ENCODE measurements around the gene BSX. TPM values are rescaled to one million over a fixed set of nuclear protein-coding genes. Genes with fewer than 3 reads are reported as not detected.

Gene BSX
- total RNA-seq, 1 donor from 2014 or later, result not detected

DNA sequence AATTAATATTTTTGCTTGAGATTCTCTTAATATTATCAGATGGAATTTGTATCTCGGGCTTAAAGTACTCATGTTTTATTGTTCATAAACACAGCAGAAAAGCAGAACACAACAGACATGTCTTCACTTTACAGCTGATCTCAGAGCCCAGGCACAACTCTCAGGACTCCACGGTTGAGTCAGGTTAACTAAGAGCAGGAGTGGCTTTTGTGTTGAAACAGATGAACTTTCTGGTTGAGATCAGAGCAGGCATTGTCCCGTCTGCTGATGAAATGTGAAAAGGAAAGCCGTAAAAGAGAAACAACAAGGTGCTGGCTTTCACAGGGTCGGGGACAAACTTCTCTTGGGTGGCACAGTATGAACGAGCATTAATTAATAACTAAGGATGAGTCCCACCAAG is 50.1 kb downstream of the BSX start:
- Mint-ChIP-seq H3K4me3 (ENCODE audit: low read depth) (no peak overlapping the region), H3K9me3 (no peaks in the 10 kb centered on the region)
- DNase-seq (ENCODE audit: low spot score), result no peak

More for the DNA sequence above, 50.1 kb downstream of the BSX start:
- intact Hi-C loops (cut with micrococcal nuclease), result no loop called here
- Mint-ChIP-seq H3K36me3 (ENCODE audit: low read depth) (no peaks in the 10 kb centered on the region), H3K27ac (no peak overlapping the region), H3K27me3 (ENCODE audit: low read depth) (peaks cover 3% of the 10 kb centered on the region), H3K4me1 (ENCODE audit: low read depth) (no peaks in the 10 kb centered on the region)

Other genes starting within 250 kb of the BSX start
- gene CRTAM, start 143.3 kb downstream of the BSX start, total RNA-seq, result 10.5 and 11.0 TPM in 2 replicates
- 0.91 and 1.3 TPM in 2 replicates for gene JHY, start 99.1 kb downstream of the BSX start, total RNA-seq
- 3,975 and 4,013 TPM in 2 replicates for gene HSPA8, start 80.3 kb upstream of the BSX start, total RNA-seq
- gene CLMP, start 213.4 kb upstream of the BSX start, total RNA-seq, result 0.05 and 0.11 TPM in 2 replicates